Natural killer cell treated with Interleukin-12 subunit alpha and Interleukin-12 subunit beta and Interleukin-15 and Interleukin-18, amount 100 ng/mL, for 72 hours (primary cell): ENCODE data around the gene CREB3L4. TPM values are rescaled to one million over a fixed set of nuclear protein-coding genes. Genes with fewer than 3 reads are reported as not detected.
"Not testable (repeated sequence)": the region's sequence is repeated elsewhere in the genome, so short reads cannot be mapped to it uniquely, and the experiment has no call there.

Source experiments
- ATAC-seq, 2 donors: fragments of 150-1000 bp; cut with Tn5 transposase in 1 of 2; sonication (Bioruptor Pico), chemical (Tn5 transposase) in 1 of 2; 2 replicates each; pipeline ENCODE4 v1.10.0; 2021
- DNase-seq: peaks from one replicate; pipeline ENCODE4 v3.0.0; 2022; ENCODE audit warnings: low spot score
- H3K27ac Mint-ChIP-seq, 2 donors: 1 replicate in 1 of 2; 2 replicates in 1 of 2; pipeline ENCODE4 v1.8.0; 2022; ENCODE audit warnings: mixed read lengths in 2 of 2, mild to moderate bottlenecking in 1 of 2, moderate library complexity in 1 of 2
- H3K27me3 Mint-ChIP-seq, 2 donors: 1 replicate in 1 of 2; 2 replicates in 1 of 2; pipeline ENCODE4 v1.8.0; 2022; ENCODE audit warnings: mixed read lengths in 2 of 2
- H3K36me3 Mint-ChIP-seq: one replicate; pipeline ENCODE4 v1.8.0; 2022; ENCODE audit warnings: mixed read lengths
- H3K4me1 Mint-ChIP-seq, 2 donors: 1 replicate in 1 of 2; 2 replicates in 1 of 2; pipeline ENCODE4 v1.8.0; 2022; ENCODE audit warnings: low read depth in 2 of 2, mixed read lengths in 2 of 2, mild to moderate bottlenecking in 1 of 2
- H3K4me3 Mint-ChIP-seq: one replicate; pipeline ENCODE4 v1.8.0; 2022; ENCODE audit warnings: mixed read lengths
- H3K9me3 Mint-ChIP-seq: 2 replicates; pipeline ENCODE4 v1.8.0; 2022; ENCODE audit warnings: mixed read lengths
- total RNA-seq, 2 donors: library from RNA; stranded (reverse); gene quantifications; one replicate each; pipeline ENCODE4 v1.2.3, GENCODE V29; 2022

The CREB3L4 gene
- total RNA-seq, 2 donors from 2014 or later = 4.5 to 6.1 TPM

DNA sequence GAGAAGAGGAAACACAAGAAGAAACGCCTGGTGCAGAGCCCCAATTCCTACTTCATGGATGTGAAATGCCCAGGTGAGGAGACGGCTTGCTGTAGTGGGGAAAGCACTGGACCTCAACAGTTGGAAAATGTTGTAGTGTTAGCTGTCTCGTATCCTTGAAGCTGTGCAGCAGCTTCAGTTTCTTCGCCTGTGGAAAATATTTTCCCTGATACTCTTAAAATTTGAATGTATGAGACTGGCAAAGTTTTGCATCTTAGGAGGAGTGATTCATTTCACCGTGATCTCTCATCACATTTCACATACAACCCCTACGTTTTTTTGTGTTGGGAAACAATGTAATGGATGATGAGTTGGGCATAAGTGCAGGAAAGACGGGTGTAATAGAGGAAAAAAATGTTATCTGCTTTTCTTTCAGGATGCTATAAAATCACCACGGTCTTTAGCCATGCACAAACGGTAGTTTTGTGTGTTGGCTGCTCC lies 23.5 kb downstream of the CREB3L4 start:
- Mint-ChIP-seq H3K4me1 (peaks cover 42 to 45% of the 10 kb centered on the region in 2 donors), H3K4me3 (peak overlapping the region; percentile 95), H3K27me3 (no peaks in the 10 kb centered on the region), H3K36me3 (peaks cover 24% of the 10 kb centered on the region), H3K9me3 (peaks cover 2% of the 10 kb centered on the region), H3K27ac (peak overlapping the region; percentile 95 to 98)
- ATAC-seq = no peak
- DNase-seq = no peak

DNA sequence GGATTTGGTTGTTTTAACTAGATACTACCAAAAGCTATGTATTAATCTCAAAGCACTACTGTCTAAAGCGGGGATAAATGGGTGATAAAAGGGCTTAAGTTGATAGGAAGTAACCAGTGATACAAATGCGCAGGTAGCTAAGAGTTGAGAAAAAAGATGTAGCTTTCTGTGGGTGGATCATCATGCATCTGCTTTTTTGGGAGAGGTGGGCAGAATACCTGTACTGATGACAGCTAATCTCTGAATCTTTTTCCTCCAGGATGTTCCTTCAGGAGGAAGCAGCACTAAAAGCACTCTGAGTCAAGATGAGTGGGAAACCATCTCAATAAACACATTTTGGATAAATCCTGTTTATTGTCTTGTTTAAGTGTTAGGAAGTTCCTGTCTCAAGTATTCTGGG lies 24.1 kb downstream of the CREB3L4 start:
- no peak for DNase-seq
- no peak for ATAC-seq
- peak overlapping the region; percentile 95 to 98 for H3K27ac Mint-ChIP-seq
- peaks cover 2% of the 10 kb centered on the region for H3K9me3 Mint-ChIP-seq
- no peaks in the 10 kb centered on the region for H3K27me3 Mint-ChIP-seq
- H3K4me1 Mint-ChIP-seq = peaks cover 36 to 39% of the 10 kb centered on the region in 2 donors
- peak overlapping the region; percentile 95 for H3K4me3 Mint-ChIP-seq
- H3K36me3 Mint-ChIP-seq = peaks cover 24% of the 10 kb centered on the region

DNA sequence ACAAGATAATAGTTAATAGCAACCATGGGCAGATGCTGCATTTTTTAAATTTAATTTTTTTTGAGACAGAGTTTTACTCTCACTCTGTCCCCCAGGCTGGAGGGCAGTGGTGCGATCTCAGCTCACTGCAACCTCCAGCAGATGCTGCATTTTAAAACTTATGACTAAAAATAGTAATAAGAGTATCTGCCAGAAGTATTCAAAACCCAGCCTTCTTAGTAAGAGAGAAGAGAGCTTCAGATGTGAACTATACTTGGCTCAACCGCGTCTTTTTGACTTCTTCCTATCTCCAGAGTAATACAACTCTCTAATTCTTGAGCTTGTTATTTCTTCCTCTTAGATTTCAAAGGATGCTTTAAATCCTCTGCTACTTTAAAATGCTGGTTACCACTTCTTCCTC lies 27.5 kb downstream of the CREB3L4 start:
- Mint-ChIP-seq H3K36me3 (peaks cover 24% of the 10 kb centered on the region), H3K27ac (no peak overlapping the region), H3K9me3 (peaks cover 2% of the 10 kb centered on the region), H3K4me3 (no peak overlapping the region), H3K4me1 (peaks cover 28 to 30% of the 10 kb centered on the region in 2 donors), H3K27me3 (no peaks in the 10 kb centered on the region)
- ATAC-seq (no peak), DNase-seq (no peak)

GRCh38 chr1:153995640-153996039 lies 27.9 kb downstream of the CREB3L4 start:
- no peaks in the 10 kb centered on the region for H3K9me3 Mint-ChIP-seq
- H3K27me3 Mint-ChIP-seq = no peaks in the 10 kb centered on the region
- no peak for DNase-seq
- peaks cover 24% of the 10 kb centered on the region for H3K36me3 Mint-ChIP-seq
- ATAC-seq = no peak
- H3K27ac Mint-ChIP-seq = no peak overlapping the region
- no peak overlapping the region for H3K4me3 Mint-ChIP-seq
- H3K4me1 Mint-ChIP-seq = peaks cover 23 to 25% of the 10 kb centered on the region in 2 donors

- not testable (repeated sequence) for H3K27ac Mint-ChIP-seq, H3K9me3 Mint-ChIP-seq, DNase-seq, H3K4me3 Mint-ChIP-seq, ATAC-seq, H3K27me3 Mint-ChIP-seq
- H3K4me1 Mint-ChIP-seq = peaks cover 14 to 17% of the 10 kb centered on the region in 2 donors
- H3K36me3 Mint-ChIP-seq = peaks cover 15% of the 10 kb centered on the region
These were observed 29.2 kb downstream of the CREB3L4 start for GRCh38 chr1:153996882-153997281.

DNA sequence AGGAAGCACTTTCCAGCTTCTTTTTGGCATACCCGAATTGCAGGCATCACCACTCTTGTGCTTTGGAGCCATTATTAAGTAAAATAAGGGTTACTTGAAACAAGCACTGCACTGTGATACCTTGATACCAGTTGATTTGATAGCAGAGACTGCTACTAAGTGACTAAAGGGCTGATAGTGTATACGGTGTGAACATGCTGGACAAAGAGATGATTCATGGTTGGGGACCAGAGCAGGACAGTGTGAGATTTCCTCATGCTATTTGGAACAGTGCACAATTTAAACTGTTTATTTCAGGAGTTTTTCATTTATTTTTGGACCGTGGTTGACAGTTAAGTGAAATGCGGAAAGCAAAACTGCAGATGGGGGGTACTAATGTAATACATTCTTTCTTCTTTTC lies 32.7 kb downstream of the CREB3L4 start:
- Mint-ChIP-seq H3K9me3 (no peaks in the 10 kb centered on the region), H3K36me3 (peaks cover 4% of the 10 kb centered on the region), H3K27ac (no peak overlapping the region), H3K4me1 (peaks cover 4% of the 10 kb centered on the region in 2 donors), H3K4me3 (no peak overlapping the region), H3K27me3 (no peaks in the 10 kb centered on the region)
- ATAC-seq (no peak), DNase-seq (no peak)

DNA sequence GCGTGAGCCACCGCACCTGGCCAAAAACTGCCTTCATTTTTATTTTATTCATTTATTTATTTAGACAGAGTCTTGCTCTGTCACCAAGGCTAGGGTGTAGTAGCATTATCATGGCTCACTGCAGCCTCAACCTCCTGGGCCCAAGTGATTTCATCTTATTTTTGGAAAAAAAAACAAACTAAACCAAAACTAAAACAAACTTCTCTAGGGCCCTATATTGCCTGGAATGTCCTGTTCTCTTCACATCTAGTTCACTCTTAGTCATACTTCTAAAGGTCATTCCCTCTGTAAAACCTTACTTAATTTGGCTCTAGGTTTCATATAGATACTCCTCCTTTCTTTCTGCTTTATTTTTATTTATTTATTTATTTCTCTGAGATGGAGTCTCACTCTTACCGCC lies 38.4 kb downstream of the CREB3L4 start:
- H3K4me1 Mint-ChIP-seq = no peaks in the 10 kb centered on the region
- no peaks in the 10 kb centered on the region for H3K36me3 Mint-ChIP-seq
- no peak overlapping the region for H3K4me3 Mint-ChIP-seq
- no peak for DNase-seq
- ATAC-seq = no peak
- H3K9me3 Mint-ChIP-seq = no peaks in the 10 kb centered on the region
- no peak overlapping the region for H3K27ac Mint-ChIP-seq
- H3K27me3 Mint-ChIP-seq = no peaks in the 10 kb centered on the region

- no peaks in the 10 kb centered on the region for H3K27me3 Mint-ChIP-seq
- no peak overlapping the region for H3K27ac Mint-ChIP-seq
- no peaks in the 10 kb centered on the region for H3K9me3 Mint-ChIP-seq
- ATAC-seq (no peak), DNase-seq (no peak)
- no peaks in the 10 kb centered on the region for H3K36me3 Mint-ChIP-seq
- H3K4me3 Mint-ChIP-seq = no peak overlapping the region
- H3K4me1 Mint-ChIP-seq = peaks cover 0 to 4% of the 10 kb centered on the region in 2 donors
These were observed 44.4 kb downstream of the CREB3L4 start for GRCh38 chr1:154012129-154012528.

GRCh38 chr1:154012543-154012942 lies 44.8 kb downstream of the CREB3L4 start:
- DNase-seq = not testable (repeated sequence)

GRCh38 chr1:154014154-154014907 lies 46.6 kb downstream of the CREB3L4 start:
- Mint-ChIP-seq H3K4me1 (peaks cover 0 to 4% of the 10 kb centered on the region in 2 donors), H3K4me3 (no peak overlapping the region), H3K36me3 (no peaks in the 10 kb centered on the region), H3K27me3 (no peaks in the 10 kb centered on the region), H3K9me3 (no peaks in the 10 kb centered on the region), H3K27ac (no peak overlapping the region)
- DNase-seq (no peak), ATAC-seq (peak in 1 of 2 donors; percentile 52)

More at GRCh38 chr1:154012543-154012942, 44.8 kb downstream of the CREB3L4 start:
- not testable (repeated sequence) for ATAC-seq, H3K36me3 Mint-ChIP-seq, H3K27ac Mint-ChIP-seq, H3K4me1 Mint-ChIP-seq, H3K9me3 Mint-ChIP-seq, H3K4me3 Mint-ChIP-seq, H3K27me3 Mint-ChIP-seq

- Mint-ChIP-seq H3K9me3 (no peaks in the 10 kb centered on the region), H3K27me3 (no peaks in the 10 kb centered on the region), H3K4me3 (no peak overlapping the region), H3K36me3 (no peaks in the 10 kb centered on the region), H3K27ac (no peak overlapping the region), H3K4me1 (peaks cover 0 to 2% of the 10 kb centered on the region in 2 donors)
- DNase-seq (no peak), ATAC-seq (no peak)
These were observed 51.6 kb downstream of the CREB3L4 start for GRCh38 chr1:154019269-154019668.

DNA sequence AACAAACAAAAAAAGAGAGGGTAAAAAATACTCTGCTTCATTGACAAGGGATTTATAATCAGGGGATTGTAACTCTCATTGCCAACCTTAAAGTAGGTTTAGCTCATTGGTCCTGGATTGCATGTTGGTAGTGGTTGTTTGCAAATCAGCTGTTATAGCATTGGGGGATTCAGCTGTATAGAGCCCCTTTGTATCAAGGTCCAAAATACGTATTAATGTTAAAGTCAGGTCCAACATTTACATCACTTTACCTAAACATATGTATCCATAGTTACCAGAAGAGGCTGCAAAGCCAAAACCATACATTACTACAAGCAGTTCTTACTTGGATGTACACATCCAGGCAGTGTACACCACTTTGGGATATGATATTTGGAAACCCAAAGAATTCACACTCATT lies 52.2 kb downstream of the CREB3L4 start:
- H3K27me3 Mint-ChIP-seq = no peaks in the 10 kb centered on the region
- DNase-seq = no peak
- H3K4me1 Mint-ChIP-seq = no peaks in the 10 kb centered on the region
- no peak overlapping the region for H3K27ac Mint-ChIP-seq
- H3K4me3 Mint-ChIP-seq = no peak overlapping the region
- ATAC-seq = no peak
- no peaks in the 10 kb centered on the region for H3K36me3 Mint-ChIP-seq
- no peaks in the 10 kb centered on the region for H3K9me3 Mint-ChIP-seq
